Measurements from ENCODE around the gene SAXO1. TPM values are rescaled to one million over a fixed set of nuclear protein-coding genes. Genes with fewer than 3 reads are reported as not detected.

Gene SAXO1
- total and polyA plus RNA-seq, 4 donors, result under 0.01 to 0.05 (median 0.01) TPM; not detected in 1

GRCh38 chr9:18970393-18970792 lies 62.6 kb downstream of the SAXO1 start:
- TF ChIP-seq RAD21 (IDR thresholded peaks at IDR 0.05) (no peak), YY1 (IDR thresholded peaks at IDR 0.05) (no peak), JUND (IDR thresholded peaks at IDR 0.05) (no peak), SP1 (IDR thresholded peaks at IDR 0.05) (no peak)
- DNase-seq (ENCODE audit: low spot score), result no peak
- 85% methylated on average over 2 of the region's 2 CpGs for WGBS
- Histone ChIP-seq H3K4me1 (ENCODE audit: control insufficient read depth in 4 of 4, insufficient read depth in 4 of 4, low read length in 3 of 4) (no peaks in the 10 kb centered on the region), H3K9ac (ENCODE audit: low read depth in 1 of 2, low read length in 2 of 2) (no peak overlapping the region), H3K4me3 (ENCODE audit: low read depth in 1 of 3, low read length in 3 of 3) (no peak overlapping the region), H3K27me3 (ENCODE audit: control insufficient read depth in 4 of 4, insufficient read depth in 4 of 4, low read length in 3 of 4) (no peaks in the 10 kb centered on the region), H3K9me3 (ENCODE audit: control insufficient read depth in 4 of 4, low read length in 3 of 4) (no peaks in the 10 kb centered on the region), H3K27ac (ENCODE audit: low read depth in 1 of 2, low read length in 2 of 2) (no peak overlapping the region), H3K36me3 (ENCODE audit: control insufficient read depth in 4 of 4, insufficient read depth in 3 of 4, low read depth in 1 of 4, low read length in 3 of 4) (no peaks in the 10 kb centered on the region)

- no peaks in the 10 kb centered on the region for H3K27me3 ChIP-seq (ENCODE audit: control insufficient read depth in 4 of 4, insufficient read depth in 4 of 4, low read length in 3 of 4)
- DNase-seq (ENCODE audit: low spot score), result no peak
- no peaks in the 10 kb centered on the region for H3K9me3 ChIP-seq (ENCODE audit: control insufficient read depth in 4 of 4, low read length in 3 of 4)
- no peak overlapping the region for H3K4me3 ChIP-seq (ENCODE audit: low read depth in 1 of 3, low read length in 3 of 3)
- H3K36me3 ChIP-seq (ENCODE audit: control insufficient read depth in 4 of 4, insufficient read depth in 3 of 4, low read depth in 1 of 4, low read length in 3 of 4), result no peaks in the 10 kb centered on the region
- TF ChIP-seq RAD21 (IDR thresholded peaks at IDR 0.05), result no peak
- TF ChIP-seq EGR1 (IDR thresholded peaks at IDR 0.05; ENCODE audit: low read depth in 2 of 2), result no peak
- no peak for TF ChIP-seq CTCF (IDR thresholded peaks at IDR 0.05; ENCODE audit: low read depth, low read length, missing input control)
- no peak for TF ChIP-seq JUND (IDR thresholded peaks at IDR 0.05)
- TF ChIP-seq RXRA (IDR thresholded peaks at IDR 0.05), result no peak
- TF ChIP-seq REST (IDR thresholded peaks at IDR 0.05), result no peak
- TF ChIP-seq TAF1 (conservative IDR thresholded peaks at IDR 0.05), result no peak
- TF ChIP-seq HNF4G (IDR thresholded peaks at IDR 0.05), result no peak
- no peak for TF ChIP-seq MAX (IDR thresholded peaks at IDR 0.05)
- TF ChIP-seq FOXA2 (IDR thresholded peaks at IDR 0.05), result no peak
- TF ChIP-seq NR2F2 (IDR thresholded peaks at IDR 0.05), result no peak
- no peak for TF ChIP-seq HNF4A (conservative IDR thresholded peaks at IDR 0.05)
- no peaks in the 10 kb centered on the region for H3K4me1 ChIP-seq (ENCODE audit: control insufficient read depth in 4 of 4, insufficient read depth in 4 of 4, low read length in 3 of 4)
- WGBS, result 54% methylated on average over 3 of the region's 3 CpGs
- H3K27ac ChIP-seq (ENCODE audit: low read depth in 1 of 2, low read length in 2 of 2), result no peak overlapping the region
- H3K9ac ChIP-seq (ENCODE audit: low read depth in 1 of 2, low read length in 2 of 2), result no peak overlapping the region
Observed at GRCh38 chr9:18969128-18969527, 63.9 kb downstream of the SAXO1 start.

- H3K27me3 ChIP-seq (ENCODE audit: control insufficient read depth in 4 of 4, insufficient read depth in 4 of 4, low read length in 3 of 4), result no peaks in the 10 kb centered on the region
- no peak overlapping the region for H3K9ac ChIP-seq (ENCODE audit: low read depth in 1 of 2, low read length in 2 of 2)
- no peaks in the 10 kb centered on the region for H3K4me1 ChIP-seq (ENCODE audit: control insufficient read depth in 4 of 4, insufficient read depth in 4 of 4, low read length in 3 of 4)
- H3K4me3 ChIP-seq (ENCODE audit: low read depth in 1 of 3, low read length in 3 of 3), result no peak overlapping the region
- no peak for TF ChIP-seq RXRA (IDR thresholded peaks at IDR 0.05)
- no peak for TF ChIP-seq SP1 (IDR thresholded peaks at IDR 0.05)
- no peak for TF ChIP-seq MAX (IDR thresholded peaks at IDR 0.05)
- no peak for TF ChIP-seq JUND (IDR thresholded peaks at IDR 0.05)
- no peak for TF ChIP-seq EGR1 (IDR thresholded peaks at IDR 0.05; ENCODE audit: low read depth in 2 of 2)
- TF ChIP-seq FOXA1 (IDR thresholded peaks at IDR 0.05), result no peak
- H3K27ac ChIP-seq (ENCODE audit: low read depth in 1 of 2, low read length in 2 of 2), result no peak overlapping the region
- 64% methylated on average over 2 of the region's 2 CpGs for WGBS
- H3K36me3 ChIP-seq (ENCODE audit: control insufficient read depth in 4 of 4, insufficient read depth in 3 of 4, low read depth in 1 of 4, low read length in 3 of 4), result no peaks in the 10 kb centered on the region
- DNase-seq (ENCODE audit: low spot score), result no peak
- H3K9me3 ChIP-seq (ENCODE audit: control insufficient read depth in 4 of 4, low read length in 3 of 4), result no peaks in the 10 kb centered on the region
Observed at GRCh38 chr9:18955626-18956025, 77.4 kb downstream of the SAXO1 start.
